Peyer's patch (tissue), 4 donors: Measurements from ENCODE around the gene CERK.

ENCODE experiments used
- POLR2A ChIP-seq, 2 donors: fragments of 450-650 bp; IDR thresholded peaks; one replicate each; pipeline ENCODE4 v1.5.1; 2017; ENCODE audit warnings: antibody characterized with exemption in 2 of 2, mild to moderate bottlenecking in 2 of 2, moderate library complexity in 2 of 2
- TF ChIP-seq, protein P1 (sequence below), 6 experiments: fragments of 450-650 bp in 4 of 6; fragments of 200-600 bp in 2 of 6; sonication (generic) in 1 of 6; IDR thresholded peaks; one replicate each; pipeline ENCODE4 v1.5.1; 2017 to 2019; ENCODE audit warnings: antibody characterized with exemption in 6 of 6, mild to moderate bottlenecking in 3 of 6, moderate library complexity in 1 of 6

GRCh38 chr22:46725096-46725495, 13.0 kb downstream of the CERK start:
- TF ChIP-seq, protein P1, sequence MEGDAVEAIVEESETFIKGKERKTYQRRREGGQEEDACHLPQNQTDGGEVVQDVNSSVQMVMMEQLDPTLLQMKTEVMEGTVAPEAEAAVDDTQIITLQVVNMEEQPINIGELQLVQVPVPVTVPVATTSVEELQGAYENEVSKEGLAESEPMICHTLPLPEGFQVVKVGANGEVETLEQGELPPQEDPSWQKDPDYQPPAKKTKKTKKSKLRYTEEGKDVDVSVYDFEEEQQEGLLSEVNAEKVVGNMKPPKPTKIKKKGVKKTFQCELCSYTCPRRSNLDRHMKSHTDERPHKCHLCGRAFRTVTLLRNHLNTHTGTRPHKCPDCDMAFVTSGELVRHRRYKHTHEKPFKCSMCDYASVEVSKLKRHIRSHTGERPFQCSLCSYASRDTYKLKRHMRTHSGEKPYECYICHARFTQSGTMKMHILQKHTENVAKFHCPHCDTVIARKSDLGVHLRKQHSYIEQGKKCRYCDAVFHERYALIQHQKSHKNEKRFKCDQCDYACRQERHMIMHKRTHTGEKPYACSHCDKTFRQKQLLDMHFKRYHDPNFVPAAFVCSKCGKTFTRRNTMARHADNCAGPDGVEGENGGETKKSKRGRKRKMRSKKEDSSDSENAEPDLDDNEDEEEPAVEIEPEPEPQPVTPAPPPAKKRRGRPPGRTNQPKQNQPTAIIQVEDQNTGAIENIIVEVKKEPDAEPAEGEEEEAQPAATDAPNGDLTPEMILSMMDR (IDR thresholded peaks at IDR 0.05), result no peak
- TF ChIP-seq POLR2A (IDR thresholded peaks at IDR 0.05), result no peak
